Fibroblast of the aortic adventitia (primary cell): ENCODE results near the gene ERICH6. TPM values are rescaled to one million over a fixed set of nuclear protein-coding genes. Genes with fewer than 3 reads are reported as not detected.

ENCODE experiments used
- DNase-seq: peaks from one replicate; pipeline ENCODE4 v3.0.0-alpha.2; 2010; ENCODE audit warnings: low read depth
- H3K4me3 ChIP-seq: 2 replicates; pipeline ENCODE4 v1.5.1; 2011; ENCODE audit warnings: low read depth, mild to moderate bottlenecking, control low read depth, low read length, moderate library complexity
- CTCF ChIP-seq: IDR thresholded peaks from 2 replicates; pipeline ENCODE4 v1.5.1; 2011; ENCODE audit warnings: mild to moderate bottlenecking, low read length, control low read depth, inconsistent platforms; ENCODE audit not compliant: insufficient read depth
- total RNA-seq: library from RNA; depleted of rRNA; stranded (reverse); fragments of >200 nt; gene quantifications from 2 replicates; pipeline ENCODE4 v1.2.3, GENCODE V29; 2012; ENCODE audit warnings: low replicate concordance

The ERICH6 gene
- total RNA-seq, 1 donor, result 0.18 TPM

GRCh38 chr3:150620002-150620689, 83.6 kb downstream of the ERICH6 start:
- DNase-seq, result no peak
- no peak for TF ChIP-seq CTCF
- no peak overlapping the region for H3K4me3 ChIP-seq

GRCh38 chr3:150613709-150614480, 89.8 kb downstream of the ERICH6 start:
- DNase-seq, result no peak
- no peak overlapping the region for H3K4me3 ChIP-seq
- TF ChIP-seq CTCF, result no peak

DNA sequence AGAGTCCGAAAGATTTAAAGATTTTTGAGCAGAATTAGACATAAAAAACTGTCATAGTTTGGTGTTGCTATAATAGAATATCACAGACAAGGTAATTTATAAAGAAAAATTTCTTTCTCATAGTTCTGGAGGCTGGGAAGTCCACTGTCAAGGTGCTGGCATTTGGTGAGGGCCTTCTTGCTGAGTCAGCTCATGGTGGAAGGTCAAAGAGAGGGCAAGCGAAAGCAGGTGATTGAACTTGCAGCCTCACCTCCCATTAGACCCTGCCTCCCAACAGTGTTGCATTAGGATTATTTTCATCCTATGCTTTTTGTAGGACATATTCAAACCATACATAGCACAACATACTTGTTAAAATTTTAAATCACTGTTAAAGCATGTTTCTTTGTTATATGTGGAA, 90.7 kb downstream of the ERICH6 start:
- no peak for TF ChIP-seq CTCF
- DNase-seq, result no peak
- no peak overlapping the region for H3K4me3 ChIP-seq

GRCh38 chr3:150612494-150612893, 91.2 kb downstream of the ERICH6 start:
- no peak for TF ChIP-seq CTCF
- no peak for DNase-seq
- H3K4me3 ChIP-seq, result no peak overlapping the region

GRCh38 chr3:150611666-150612065, 92.1 kb downstream of the ERICH6 start:
- TF ChIP-seq CTCF, result no peak
- no peak overlapping the region for H3K4me3 ChIP-seq
- DNase-seq, result no peak

DNA sequence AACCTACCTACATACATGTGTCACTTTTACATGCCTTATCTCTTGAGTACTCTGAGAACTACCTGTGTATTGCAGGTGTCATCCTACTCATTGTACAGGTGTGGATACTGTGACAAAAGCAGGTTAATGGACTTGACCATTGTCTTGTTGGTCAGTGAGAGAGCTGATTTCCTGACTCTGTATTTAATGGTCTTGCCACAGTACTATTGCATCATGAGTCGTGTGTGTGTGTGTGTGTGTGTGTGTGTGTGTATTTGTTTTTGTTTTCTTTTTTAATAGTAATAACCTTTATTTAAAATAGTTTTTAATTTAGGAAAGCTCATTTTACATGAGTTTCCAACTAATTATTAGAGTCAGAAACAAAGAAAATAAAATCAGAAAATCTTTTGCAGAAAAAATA, 92.9 kb downstream of the ERICH6 start:
- peak; percentile 25 for DNase-seq
- TF ChIP-seq CTCF, result no peak
- H3K4me3 ChIP-seq, result no peak overlapping the region
